Iris pigment epithelial cell (primary cell): ENCODE measurements around the gene ARHGAP24.
A peak's percentile ranks its signal among the peaks of the same experiment; 100 is the strongest.

ENCODE experiments used
- DNase-seq: peaks from one replicate; pipeline ENCODE4 v3.0.0-alpha.2; 2011; ENCODE audit warnings: low read depth

The ARHGAP24 gene

GRCh38 chr4:85741381-85741780 is 266.4 kb downstream of the ARHGAP24 start:
- DNase-seq: no peak

- DNase-seq: no peak
Observed at GRCh38 chr4:85741921-85742591, 267.1 kb downstream of the ARHGAP24 start.

DNA sequence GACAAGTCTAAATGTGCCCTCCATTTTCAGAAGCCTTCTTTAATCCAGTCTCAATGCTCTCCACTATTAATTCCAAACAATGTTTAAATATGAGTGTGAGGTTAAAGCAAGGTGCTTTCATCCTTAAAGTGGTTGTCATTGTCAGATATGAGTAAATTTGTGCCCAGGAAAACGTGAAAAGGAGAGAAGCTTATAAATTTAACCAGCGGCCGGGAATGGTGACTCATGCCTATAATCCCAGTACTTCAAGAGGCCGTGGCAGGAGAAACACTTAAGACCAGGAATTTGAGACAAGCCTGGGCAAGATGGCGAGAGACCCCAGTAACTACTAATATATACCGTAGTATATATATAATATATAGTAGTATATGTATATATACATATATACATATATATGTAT is 270.0 kb downstream of the ARHGAP24 start:
- DNase-seq: peak; percentile 82

- no peak for DNase-seq
Observed at GRCh38 chr4:85745939-85746338, 271.0 kb downstream of the ARHGAP24 start.

DNA sequence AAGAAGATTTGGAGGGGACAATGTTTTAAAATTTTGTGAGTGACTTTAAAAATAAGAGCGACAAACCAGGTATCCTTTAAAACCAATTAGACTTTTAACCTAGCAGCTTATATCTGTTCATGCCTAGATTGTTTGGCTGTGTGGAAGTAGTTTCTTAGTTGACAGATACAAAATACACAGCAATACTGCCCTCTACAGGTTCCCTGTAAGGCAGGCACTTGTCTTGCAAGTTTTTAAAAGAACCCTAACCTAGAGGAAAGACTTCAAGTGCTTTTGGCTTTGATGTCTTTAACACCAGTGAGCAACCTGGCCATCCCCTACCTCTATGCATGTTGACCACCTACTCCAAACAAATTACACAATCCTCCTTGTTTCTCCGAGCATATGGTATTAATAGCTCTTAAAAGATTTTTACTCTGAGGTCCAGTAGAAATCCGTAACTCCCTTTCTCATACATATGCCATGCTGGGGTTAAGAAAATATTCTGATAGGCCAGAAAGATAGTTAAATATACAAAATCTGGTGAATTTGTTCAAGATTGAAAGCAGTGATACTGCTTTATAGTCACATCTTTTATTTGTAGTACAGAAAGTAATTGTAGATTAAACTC is 273.0 kb downstream of the ARHGAP24 start:
- DNase-seq: peak; percentile 88

- peak; percentile 62 for DNase-seq
Observed at GRCh38 chr4:85748654-85749053, 273.7 kb downstream of the ARHGAP24 start.

- no peak for DNase-seq
Observed at GRCh38 chr4:85751866-85752265, 276.9 kb downstream of the ARHGAP24 start.

DNA sequence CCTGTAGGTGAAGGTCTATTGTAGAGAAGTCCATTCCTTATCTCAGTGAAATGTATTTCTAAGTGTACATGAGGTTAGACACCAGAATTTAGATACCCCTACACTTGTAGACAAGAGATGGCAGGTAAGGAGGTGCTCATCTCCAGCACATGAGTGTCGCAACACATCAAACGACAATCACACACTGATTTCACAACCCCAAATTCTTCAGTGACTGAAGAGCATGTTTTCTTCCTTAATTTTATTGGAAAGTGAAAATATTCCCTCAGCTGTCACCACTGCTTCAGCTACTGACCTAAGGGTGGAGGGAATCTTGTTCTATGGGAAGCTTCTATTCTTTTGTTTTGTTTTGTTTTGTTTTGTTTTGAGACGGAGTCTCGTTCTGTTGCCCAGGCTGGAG is 280.3 kb downstream of the ARHGAP24 start:
- DNase-seq: no peak

GRCh38 chr4:85756938-85757337 is 282.0 kb downstream of the ARHGAP24 start:
- DNase-seq: peak; percentile 70

DNA sequence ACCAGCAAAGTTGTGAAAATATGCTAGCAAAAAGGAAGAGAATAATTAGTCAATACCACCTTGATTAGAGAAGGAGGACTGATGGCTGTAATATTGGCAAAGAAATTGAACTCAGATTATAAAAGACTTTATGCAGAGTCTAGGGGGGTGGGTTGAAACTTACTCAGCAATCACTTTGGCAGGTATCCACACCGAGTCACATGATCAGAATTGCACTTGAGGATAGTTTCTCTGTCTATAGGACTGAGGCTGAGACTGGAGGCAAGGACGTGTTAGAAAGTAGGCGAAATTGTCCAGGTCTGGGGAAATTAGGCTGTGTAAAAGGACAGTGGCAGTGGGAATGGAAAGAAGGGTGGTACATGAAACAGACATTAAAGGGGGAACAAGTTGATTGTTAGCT is 284.4 kb downstream of the ARHGAP24 start:
- no peak for DNase-seq

DNA sequence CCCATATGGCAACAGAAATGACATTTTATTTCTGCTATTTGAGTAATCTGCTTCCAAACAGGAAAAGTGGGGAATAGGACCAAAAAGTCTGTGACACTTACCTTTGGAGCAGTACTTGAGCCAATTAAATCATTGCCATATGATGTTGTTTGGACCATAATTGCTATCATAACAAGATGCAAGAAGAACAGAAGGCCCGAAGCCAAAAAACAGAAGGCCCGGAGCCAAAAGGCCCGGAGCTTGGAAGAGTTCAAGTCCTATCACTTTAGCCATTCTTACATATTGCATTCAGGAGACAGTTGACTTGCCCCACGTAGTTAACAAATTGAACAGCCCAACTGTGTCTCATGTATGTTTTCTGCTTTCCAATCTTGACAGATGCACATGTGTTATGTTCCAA is 285.6 kb downstream of the ARHGAP24 start:
- no peak for DNase-seq

GRCh38 chr4:85761803-85762528 is 287.0 kb downstream of the ARHGAP24 start:
- DNase-seq: peak; percentile 96

DNA sequence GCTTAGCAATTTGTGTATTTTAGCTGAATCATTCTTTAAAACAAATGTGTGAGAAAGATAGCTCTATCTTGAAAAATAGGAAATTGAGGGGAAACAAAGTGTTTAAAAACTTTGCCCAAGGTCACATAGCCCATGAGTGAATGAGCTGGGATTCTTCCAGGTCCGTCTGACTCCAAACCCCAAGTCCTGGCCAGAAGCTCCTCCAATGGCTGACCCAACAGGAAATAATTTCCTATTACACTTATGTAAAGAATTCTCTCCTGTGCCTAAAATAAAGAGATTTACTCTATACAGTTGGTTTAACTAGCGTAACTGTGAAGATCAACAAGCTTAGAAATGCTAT is 287.6 kb downstream of the ARHGAP24 start:
- DNase-seq: peak; percentile 95

DNA sequence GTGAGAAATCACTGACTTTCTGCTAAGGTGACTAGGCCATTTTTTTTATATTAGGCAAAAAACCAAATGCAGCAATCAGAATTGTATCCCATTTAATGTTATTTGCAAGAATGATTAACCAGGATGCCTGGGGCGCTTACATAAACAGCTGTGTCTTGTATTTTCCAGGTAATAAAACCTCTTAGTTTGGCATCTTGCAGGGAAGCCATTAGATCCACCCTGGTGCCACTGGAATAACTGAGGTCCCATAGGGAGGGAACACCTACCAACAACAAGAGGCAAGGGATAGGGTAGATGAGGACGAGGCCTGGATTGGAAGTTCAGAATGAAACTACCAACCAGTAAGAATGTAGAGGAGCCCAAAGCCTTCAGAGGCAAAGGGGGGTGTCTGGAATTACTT is 288.3 kb downstream of the ARHGAP24 start:
- no peak for DNase-seq

- DNase-seq: no peak
Observed at GRCh38 chr4:85767649-85768048, 292.7 kb downstream of the ARHGAP24 start.

DNA sequence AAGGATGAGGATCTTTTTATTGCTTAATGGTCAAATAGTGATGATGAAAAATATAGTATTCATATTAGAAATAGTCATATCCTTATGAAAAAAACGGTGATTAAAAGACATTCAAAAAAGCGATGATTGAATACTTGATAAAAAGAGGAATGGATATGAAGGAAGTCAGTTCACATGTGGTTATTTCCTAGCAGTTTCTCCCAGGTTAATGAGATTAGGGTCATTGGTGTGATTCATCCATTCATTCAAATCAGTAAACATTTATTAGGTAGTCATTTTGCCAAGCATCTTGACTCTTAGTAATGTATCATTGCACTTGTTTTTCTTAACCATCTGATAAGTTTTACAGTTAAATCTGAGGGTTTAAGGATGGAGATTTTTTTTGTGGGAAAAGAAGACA is 294.1 kb downstream of the ARHGAP24 start:
- DNase-seq: no peak

- no peak for DNase-seq
Observed at GRCh38 chr4:85772470-85772869, 297.5 kb downstream of the ARHGAP24 start.

GRCh38 chr4:85773372-85773771 is 298.4 kb downstream of the ARHGAP24 start:
- no peak for DNase-seq

DNA sequence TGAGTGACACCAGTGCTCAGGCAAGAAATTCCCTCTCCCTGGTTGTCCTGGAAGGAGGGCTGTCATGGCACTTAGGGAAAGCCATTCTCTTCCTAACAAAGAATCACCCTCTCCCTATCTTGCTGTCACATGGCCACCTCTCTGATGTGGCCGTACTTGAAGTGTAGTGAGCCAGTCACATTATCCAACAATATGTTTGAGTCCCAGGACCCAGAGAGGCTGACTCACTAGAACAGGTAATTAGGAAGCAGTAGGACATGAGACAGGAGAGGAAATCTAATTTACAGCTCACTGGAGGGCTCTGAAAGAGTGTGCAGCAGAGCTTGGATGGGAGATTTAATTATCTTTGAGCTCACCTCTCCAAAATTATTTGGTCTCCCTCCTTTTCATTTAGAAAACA is 299.1 kb downstream of the ARHGAP24 start:
- DNase-seq: no peak

DNA sequence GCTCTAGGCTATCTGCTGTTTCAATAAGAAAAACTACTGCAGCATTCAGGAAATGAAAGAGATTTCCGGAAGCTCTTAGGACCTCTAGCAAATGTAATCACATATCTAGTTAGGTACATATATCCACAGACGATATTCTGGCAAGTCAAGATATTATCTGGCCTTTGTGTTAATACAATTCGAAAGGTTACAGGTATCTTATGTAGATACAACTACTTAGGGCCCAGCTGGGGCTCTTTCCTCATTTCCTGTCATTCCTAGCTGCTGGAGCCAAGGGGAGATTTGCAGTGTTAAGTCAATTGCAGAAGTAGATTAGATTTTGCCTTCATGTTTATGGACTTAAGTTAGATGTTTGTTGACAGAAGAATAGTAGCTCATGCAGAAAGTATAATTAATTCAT is 299.5 kb downstream of the ARHGAP24 start:
- DNase-seq: no peak

GRCh38 chr4:85776096-85776495 is 301.1 kb downstream of the ARHGAP24 start:
- peak; percentile 80 for DNase-seq

GRCh38 chr4:85776579-85776978 is 301.6 kb downstream of the ARHGAP24 start:
- DNase-seq: peak; percentile 71

- DNase-seq: peak; percentile 61
Observed at GRCh38 chr4:85777908-85778631, 303.1 kb downstream of the ARHGAP24 start.
